ENCODE data around the gene RHBDF1. TPM values are rescaled to one million over a fixed set of nuclear protein-coding genes. Genes with fewer than 3 reads are reported as not detected.

The RHBDF1 gene
- total RNA-seq, 1 experiment from 2014 or later: 26.3 TPM

DNA sequence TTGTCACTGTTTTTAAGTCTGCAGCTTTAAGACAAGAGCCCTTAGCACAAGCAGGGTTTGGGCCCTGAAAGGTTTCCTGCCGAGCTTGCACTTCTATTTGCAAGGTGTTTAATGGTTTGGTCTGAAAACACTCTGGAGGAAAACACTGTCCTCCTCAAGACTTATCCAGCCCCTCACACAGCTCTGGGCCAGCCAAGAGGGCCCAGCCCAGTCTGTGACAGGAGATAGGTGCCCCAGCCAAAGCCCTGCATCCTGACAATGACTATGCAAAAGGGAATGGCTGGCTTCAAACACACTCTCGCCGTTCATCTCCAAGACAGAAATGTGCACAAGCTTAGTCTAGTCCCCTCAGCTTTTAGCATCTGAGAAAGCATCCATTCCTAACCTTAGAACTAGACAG is 32.5 kb upstream of the RHBDF1 start:
- TF ChIP-seq, protein P1, sequence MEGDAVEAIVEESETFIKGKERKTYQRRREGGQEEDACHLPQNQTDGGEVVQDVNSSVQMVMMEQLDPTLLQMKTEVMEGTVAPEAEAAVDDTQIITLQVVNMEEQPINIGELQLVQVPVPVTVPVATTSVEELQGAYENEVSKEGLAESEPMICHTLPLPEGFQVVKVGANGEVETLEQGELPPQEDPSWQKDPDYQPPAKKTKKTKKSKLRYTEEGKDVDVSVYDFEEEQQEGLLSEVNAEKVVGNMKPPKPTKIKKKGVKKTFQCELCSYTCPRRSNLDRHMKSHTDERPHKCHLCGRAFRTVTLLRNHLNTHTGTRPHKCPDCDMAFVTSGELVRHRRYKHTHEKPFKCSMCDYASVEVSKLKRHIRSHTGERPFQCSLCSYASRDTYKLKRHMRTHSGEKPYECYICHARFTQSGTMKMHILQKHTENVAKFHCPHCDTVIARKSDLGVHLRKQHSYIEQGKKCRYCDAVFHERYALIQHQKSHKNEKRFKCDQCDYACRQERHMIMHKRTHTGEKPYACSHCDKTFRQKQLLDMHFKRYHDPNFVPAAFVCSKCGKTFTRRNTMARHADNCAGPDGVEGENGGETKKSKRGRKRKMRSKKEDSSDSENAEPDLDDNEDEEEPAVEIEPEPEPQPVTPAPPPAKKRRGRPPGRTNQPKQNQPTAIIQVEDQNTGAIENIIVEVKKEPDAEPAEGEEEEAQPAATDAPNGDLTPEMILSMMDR (IDR thresholded peaks at IDR 0.05; ENCODE audit: unreplicated experiment): no peak
- intact Hi-C loops (cut with micrococcal nuclease): no loop called here
- Mint-ChIP-seq H3K9me3 (ENCODE audit: unreplicated experiment) (no peaks in the 10 kb centered on the region), H3K27ac (ENCODE audit: low read depth, unreplicated experiment) (no peak overlapping the region), H3K4me3 (ENCODE audit: unreplicated experiment) (no peak overlapping the region), H3K27me3 (ENCODE audit: insufficient read depth, unreplicated experiment) (no peaks in the 10 kb centered on the region), H3K4me1 (ENCODE audit: insufficient read depth, unreplicated experiment) (no peaks in the 10 kb centered on the region), H3K36me3 (ENCODE audit: insufficient read depth, unreplicated experiment) (peaks cover 69% of the 10 kb centered on the region)
- no peak for DNase-seq (ENCODE audit: unreplicated experiment)
- POLR2A ChIA-PET: no interaction called here
- no TSS peak for BruUV-seq (replicated peaks)
- CTCF ChIA-PET: interaction anchor here (0.6 to 6.2 kb wide), 10 partner anchors 9 to 257 kb away, joined by 3 to 65 read pairs (median 10); partner anchors contain the start of gene HBQ1

DNA sequence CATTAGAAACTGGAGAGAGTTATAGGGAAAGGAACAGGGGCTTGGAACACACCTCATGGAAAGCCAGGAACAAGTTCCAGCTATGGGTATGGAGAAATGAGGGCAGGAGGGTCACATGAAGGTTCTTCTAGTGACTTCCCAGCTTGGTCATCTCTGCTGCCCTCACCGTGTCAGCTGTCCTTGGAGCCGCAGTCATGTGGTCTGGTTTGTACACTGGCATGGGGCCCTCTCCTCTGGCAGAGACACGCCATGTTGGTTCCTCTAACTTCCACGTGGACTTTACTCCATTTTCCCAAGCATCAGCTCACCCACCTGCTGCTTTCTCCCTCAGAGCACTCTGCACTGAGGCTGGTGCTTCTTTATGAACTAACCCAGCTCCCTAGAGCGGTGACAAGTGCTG is 31.9 kb upstream of the RHBDF1 start:
- Mint-ChIP-seq H3K36me3 (ENCODE audit: insufficient read depth, unreplicated experiment) (peaks cover 69% of the 10 kb centered on the region), H3K9me3 (ENCODE audit: unreplicated experiment) (no peaks in the 10 kb centered on the region), H3K4me3 (ENCODE audit: unreplicated experiment) (no peak overlapping the region), H3K4me1 (ENCODE audit: insufficient read depth, unreplicated experiment) (no peaks in the 10 kb centered on the region), H3K27ac (ENCODE audit: low read depth, unreplicated experiment) (no peak overlapping the region), H3K27me3 (ENCODE audit: insufficient read depth, unreplicated experiment) (no peaks in the 10 kb centered on the region)
- no TSS peak for BruUV-seq (replicated peaks)
- CTCF ChIA-PET: interaction anchor here (0.6 to 6.2 kb wide), 8 partner anchors 8 to 258 kb away, joined by 3 to 65 read pairs (median 10); no protein-coding TSS in a partner anchor
- TF ChIP-seq, protein P1 (IDR thresholded peaks at IDR 0.05; ENCODE audit: unreplicated experiment): no peak
- intact Hi-C loops (cut with micrococcal nuclease): no loop called here
- DNase-seq (ENCODE audit: unreplicated experiment): no peak
- POLR2A ChIA-PET: no interaction called here

DNA sequence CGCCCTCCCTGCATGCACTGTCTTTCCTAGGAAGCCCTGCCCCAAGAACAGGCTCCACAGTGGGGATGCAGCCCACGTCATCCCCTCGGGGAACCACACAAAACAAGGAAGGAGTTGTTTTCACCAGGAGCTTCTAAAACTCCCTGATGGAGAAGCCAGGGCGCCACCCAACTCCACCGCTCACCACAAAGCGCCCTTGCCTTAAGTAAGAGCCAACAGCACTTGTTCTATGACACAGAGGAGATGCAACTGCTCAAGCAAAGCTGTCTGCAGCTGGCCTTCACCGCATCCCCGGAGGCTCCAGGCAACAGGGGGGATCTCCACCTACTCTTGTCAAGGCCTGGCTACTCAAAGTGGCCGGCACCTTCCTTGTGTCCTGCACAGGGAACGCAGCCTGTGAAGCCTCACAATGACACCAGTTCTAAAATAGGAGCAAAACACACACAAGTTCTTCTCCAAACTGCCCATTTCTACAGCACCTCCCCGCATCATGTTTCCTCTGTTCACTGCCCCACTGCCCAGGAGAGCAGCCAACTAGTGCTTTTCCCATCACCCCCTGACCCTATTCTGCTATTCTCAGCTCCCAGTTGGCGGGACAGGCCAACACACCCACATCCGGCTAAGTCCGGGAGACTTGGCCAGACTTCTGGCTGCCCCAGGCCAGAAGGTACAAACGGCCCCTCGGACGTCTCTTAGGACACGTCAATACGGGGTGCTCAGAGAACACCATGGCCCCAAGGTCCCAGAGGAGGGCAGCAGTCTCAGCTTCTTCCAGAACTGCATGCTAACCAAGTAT is 29.8 kb upstream of the RHBDF1 start:
- no peaks in the 10 kb centered on the region for H3K27me3 Mint-ChIP-seq (ENCODE audit: insufficient read depth, unreplicated experiment)
- CTCF ChIA-PET: interaction anchor here (0.9 to 1.5 kb wide), 3 partner anchors 8 to 37 kb away, joined by 3 to 8 read pairs (median 3); no protein-coding TSS in a partner anchor
- POLR2A ChIA-PET: interaction anchor here (0.6 kb wide), 1 partner anchor 346 kb away, joined by 3 read pairs; no protein-coding TSS in a partner anchor
- no TSS peak for BruUV-seq (replicated peaks)
- TF ChIP-seq, protein P1 (IDR thresholded peaks at IDR 0.05; ENCODE audit: unreplicated experiment): no peak
- peaks cover 57% of the 10 kb centered on the region for H3K36me3 Mint-ChIP-seq (ENCODE audit: insufficient read depth, unreplicated experiment)
- no peaks in the 10 kb centered on the region for H3K4me1 Mint-ChIP-seq (ENCODE audit: insufficient read depth, unreplicated experiment)
- no peak overlapping the region for H3K4me3 Mint-ChIP-seq (ENCODE audit: unreplicated experiment)
- H3K27ac Mint-ChIP-seq (ENCODE audit: low read depth, unreplicated experiment): no peak overlapping the region
- DNase-seq (ENCODE audit: unreplicated experiment): no peak
- H3K9me3 Mint-ChIP-seq (ENCODE audit: unreplicated experiment): no peaks in the 10 kb centered on the region
- intact Hi-C loops (cut with micrococcal nuclease): no loop called here

DNA sequence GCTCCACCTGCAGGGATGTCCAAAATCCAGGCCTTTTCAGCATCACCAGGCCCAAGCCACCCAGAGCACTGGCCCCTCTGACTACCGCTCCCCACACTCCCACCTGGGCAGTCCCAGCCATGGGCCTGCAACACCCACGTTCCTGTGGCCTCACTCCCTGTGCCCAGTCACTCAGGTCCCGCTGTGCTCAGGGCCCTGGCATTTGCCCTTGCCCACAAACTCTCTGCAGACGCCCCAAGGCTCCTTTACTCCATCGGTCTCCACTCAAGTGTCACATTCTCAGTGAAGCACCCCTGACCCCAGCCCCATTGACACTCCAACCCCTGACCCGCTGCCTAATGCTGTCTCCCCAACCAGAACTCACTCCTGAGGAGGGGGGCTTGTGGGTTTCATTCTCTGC is 29.2 kb upstream of the RHBDF1 start:
- no peak for DNase-seq (ENCODE audit: unreplicated experiment)
- no peak overlapping the region for H3K27ac Mint-ChIP-seq (ENCODE audit: low read depth, unreplicated experiment)

More for the DNA sequence above, 29.2 kb upstream of the RHBDF1 start:
- intact Hi-C loops (cut with micrococcal nuclease): no loop called here
- CTCF ChIA-PET: interaction anchor here (0.9 to 1.5 kb wide), 3 partner anchors 9 to 36 kb away, joined by 3 to 8 read pairs (median 3); no protein-coding TSS in a partner anchor
- Mint-ChIP-seq H3K4me1 (ENCODE audit: insufficient read depth, unreplicated experiment) (no peaks in the 10 kb centered on the region), H3K36me3 (ENCODE audit: insufficient read depth, unreplicated experiment) (peaks cover 50% of the 10 kb centered on the region), H3K9me3 (ENCODE audit: unreplicated experiment) (no peaks in the 10 kb centered on the region), H3K4me3 (ENCODE audit: unreplicated experiment) (no peak overlapping the region), H3K27me3 (ENCODE audit: insufficient read depth, unreplicated experiment) (no peaks in the 10 kb centered on the region)
- no TSS peak for BruUV-seq (replicated peaks)
- TF ChIP-seq, protein P1 (IDR thresholded peaks at IDR 0.05; ENCODE audit: unreplicated experiment): no peak
- POLR2A ChIA-PET: interaction anchor here (0.6 kb wide), 1 partner anchor 347 kb away, joined by 3 read pairs; no protein-coding TSS in a partner anchor
